Measurements from ENCODE around the gene TSPAN9.

TSPAN9 gene

DNA sequence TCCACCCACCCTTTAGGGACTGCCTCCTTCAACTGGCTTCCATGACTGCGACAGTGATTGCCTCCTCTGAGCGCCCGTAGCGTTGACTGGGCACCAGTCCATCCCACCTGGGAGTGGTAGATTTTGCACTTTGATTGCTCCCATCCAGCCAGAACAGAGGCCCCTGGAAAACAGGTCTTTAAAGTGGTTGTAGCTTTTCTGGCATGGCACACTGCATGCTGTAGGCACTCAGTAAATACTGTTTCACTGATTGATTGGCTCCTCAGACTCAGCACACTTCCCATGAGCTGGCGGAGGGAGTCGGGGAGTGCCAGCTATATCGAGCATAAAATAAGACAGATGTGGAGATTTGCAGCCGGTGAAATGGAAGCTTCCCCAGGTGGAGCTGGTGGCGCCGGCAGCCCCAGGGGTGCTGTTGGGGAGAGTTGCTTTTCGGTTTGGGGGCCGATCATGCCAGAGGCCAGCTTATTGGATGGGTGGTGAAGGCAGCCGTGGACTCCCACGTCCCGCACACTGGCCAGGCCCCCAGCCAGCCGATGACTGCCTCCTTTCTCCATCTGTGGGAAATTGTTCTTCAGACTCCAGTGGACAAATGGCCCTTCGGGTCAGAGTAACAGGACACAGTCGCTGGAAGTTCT is 200.2 kb downstream of the TSPAN9 start:
- H3K4me3 ChIP-seq (ENCODE audit: insufficient read depth, low read length, poor library complexity, severe bottlenecking): no peak overlapping the region
- no peak overlapping the region for H3K4me2 ChIP-seq (ENCODE audit: low read depth, low read length, poor library complexity, severe bottlenecking)
- H3K36me3 ChIP-seq (ENCODE audit: low read length): no peaks in the 10 kb centered on the region
- H3K9me3 ChIP-seq (ENCODE audit: insufficient read depth, low read length): no peaks in the 10 kb centered on the region
- no peaks in the 10 kb centered on the region for H3K27me3 ChIP-seq (ENCODE audit: low read length)
- TF ChIP-seq EZH2phosphoT487 (conservative IDR thresholded peaks at IDR 0.05; ENCODE audit: low read length): no peak
- no peaks in the 10 kb centered on the region for H3K79me2 ChIP-seq (ENCODE audit: insufficient read depth, low read length)
- no peak overlapping the region for H2AFZ ChIP-seq (ENCODE audit: low read depth, low read length, severe bottlenecking)
- no peaks in the 10 kb centered on the region for H3F3A ChIP-seq (ENCODE audit: insufficient read depth)
- H4K20me1 ChIP-seq (ENCODE audit: low read depth, low read length): no peaks in the 10 kb centered on the region
- H3K9ac ChIP-seq (ENCODE audit: low read length): no peak overlapping the region
- H3K27ac ChIP-seq (ENCODE audit: low read depth, low read length): no peak overlapping the region
- H3K9me2 ChIP-seq (replicated peaks; ENCODE audit: insufficient read depth, low read length): no peaks in the 10 kb centered on the region

DNA sequence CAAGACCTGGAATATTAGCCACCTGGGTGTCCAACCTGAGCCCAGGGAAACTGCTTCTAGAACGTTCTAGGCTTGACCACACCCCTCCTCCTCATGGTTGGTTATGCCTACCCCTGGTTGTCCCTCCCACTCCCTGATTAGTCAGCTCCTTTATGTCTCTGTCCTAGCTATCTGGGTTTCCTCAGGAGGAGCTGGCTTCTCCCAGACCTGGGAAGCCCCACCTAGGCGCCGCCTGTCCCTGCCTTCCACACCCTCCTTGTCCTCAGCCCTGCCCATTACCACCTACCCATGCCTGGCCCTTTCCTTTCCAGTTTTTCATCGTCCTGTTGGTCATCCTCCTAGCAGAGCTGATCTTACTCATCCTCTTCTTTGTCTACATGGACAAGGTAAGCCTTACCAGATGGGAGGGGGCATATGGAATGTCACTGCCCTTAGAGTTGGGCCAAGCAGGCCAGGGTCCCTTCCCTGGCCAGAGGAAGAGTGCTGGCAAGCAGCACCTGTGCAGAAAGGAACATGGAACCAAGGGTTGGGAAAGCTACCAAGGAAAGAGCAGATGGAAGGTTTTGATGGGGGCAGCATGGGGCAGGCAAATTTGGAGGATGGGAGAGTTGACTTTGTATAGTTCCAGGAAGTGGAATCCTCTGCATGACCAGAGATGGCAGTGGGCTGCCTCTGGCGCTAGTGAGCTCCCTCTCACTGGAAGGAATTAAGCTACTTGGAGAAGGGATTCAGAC is 201.7 kb downstream of the TSPAN9 start:
- TF ChIP-seq EZH2phosphoT487 (conservative IDR thresholded peaks at IDR 0.05; ENCODE audit: low read length): no peak
- TF ChIP-seq, protein P1, sequence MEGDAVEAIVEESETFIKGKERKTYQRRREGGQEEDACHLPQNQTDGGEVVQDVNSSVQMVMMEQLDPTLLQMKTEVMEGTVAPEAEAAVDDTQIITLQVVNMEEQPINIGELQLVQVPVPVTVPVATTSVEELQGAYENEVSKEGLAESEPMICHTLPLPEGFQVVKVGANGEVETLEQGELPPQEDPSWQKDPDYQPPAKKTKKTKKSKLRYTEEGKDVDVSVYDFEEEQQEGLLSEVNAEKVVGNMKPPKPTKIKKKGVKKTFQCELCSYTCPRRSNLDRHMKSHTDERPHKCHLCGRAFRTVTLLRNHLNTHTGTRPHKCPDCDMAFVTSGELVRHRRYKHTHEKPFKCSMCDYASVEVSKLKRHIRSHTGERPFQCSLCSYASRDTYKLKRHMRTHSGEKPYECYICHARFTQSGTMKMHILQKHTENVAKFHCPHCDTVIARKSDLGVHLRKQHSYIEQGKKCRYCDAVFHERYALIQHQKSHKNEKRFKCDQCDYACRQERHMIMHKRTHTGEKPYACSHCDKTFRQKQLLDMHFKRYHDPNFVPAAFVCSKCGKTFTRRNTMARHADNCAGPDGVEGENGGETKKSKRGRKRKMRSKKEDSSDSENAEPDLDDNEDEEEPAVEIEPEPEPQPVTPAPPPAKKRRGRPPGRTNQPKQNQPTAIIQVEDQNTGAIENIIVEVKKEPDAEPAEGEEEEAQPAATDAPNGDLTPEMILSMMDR (IDR thresholded peaks at IDR 0.05; ENCODE audit: insufficient read depth, low read length, poor library complexity, severe bottlenecking): no peak
- H3K36me3 ChIP-seq (ENCODE audit: low read length): no peaks in the 10 kb centered on the region

DNA sequence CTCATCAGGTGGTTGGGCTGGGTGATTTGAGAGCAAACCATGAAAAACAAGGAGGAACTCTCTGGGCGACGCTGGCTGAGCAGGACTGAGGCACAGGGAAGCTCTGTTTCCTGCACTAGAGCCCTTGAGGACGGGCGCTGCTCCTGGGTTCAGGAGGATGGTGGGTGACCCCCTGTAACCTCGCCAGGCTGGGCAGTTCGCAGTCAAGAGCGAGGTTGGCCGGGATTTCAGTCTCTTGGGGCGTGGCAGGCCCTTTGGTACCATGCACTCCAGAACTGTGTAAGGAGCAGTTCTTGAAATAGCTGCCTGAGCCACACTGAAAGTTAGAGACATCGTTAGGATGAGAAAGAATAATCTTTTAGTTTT is 202.2 kb downstream of the TSPAN9 start:
- Histone ChIP-seq H4K20me1 (ENCODE audit: low read depth, low read length) (no peaks in the 10 kb centered on the region), H3K4me3 (ENCODE audit: insufficient read depth, low read length, poor library complexity, severe bottlenecking) (no peak overlapping the region), H3K9ac (ENCODE audit: low read length) (no peak overlapping the region), H3K9me2 (replicated peaks; ENCODE audit: insufficient read depth, low read length) (no peaks in the 10 kb centered on the region), H3K36me3 (ENCODE audit: low read length) (no peaks in the 10 kb centered on the region), H3K9me3 (ENCODE audit: insufficient read depth, low read length) (no peaks in the 10 kb centered on the region), H3K27me3 (ENCODE audit: low read length) (no peaks in the 10 kb centered on the region), H3K4me2 (ENCODE audit: low read depth, low read length, poor library complexity, severe bottlenecking) (no peak overlapping the region), H3K27ac (ENCODE audit: low read depth, low read length) (no peak overlapping the region), H3F3A (ENCODE audit: insufficient read depth) (no peaks in the 10 kb centered on the region), H2AFZ (ENCODE audit: low read depth, low read length, severe bottlenecking) (no peak overlapping the region), H3K79me2 (ENCODE audit: insufficient read depth, low read length) (no peaks in the 10 kb centered on the region)
- TF ChIP-seq, protein P1 (IDR thresholded peaks at IDR 0.05; ENCODE audit: insufficient read depth, low read length, poor library complexity, severe bottlenecking): no peak
- no peak for TF ChIP-seq EZH2phosphoT487 (conservative IDR thresholded peaks at IDR 0.05; ENCODE audit: low read length)

More for the DNA sequence above, 201.7 kb downstream of the TSPAN9 start:
- no peaks in the 10 kb centered on the region for H4K20me1 ChIP-seq (ENCODE audit: low read depth, low read length)
- H3K4me3 ChIP-seq (ENCODE audit: insufficient read depth, low read length, poor library complexity, severe bottlenecking): no peak overlapping the region
- no peaks in the 10 kb centered on the region for H3K9me3 ChIP-seq (ENCODE audit: insufficient read depth, low read length)
- no peak overlapping the region for H3K9ac ChIP-seq (ENCODE audit: low read length)
- H2AFZ ChIP-seq (ENCODE audit: low read depth, low read length, severe bottlenecking): no peak overlapping the region
- no peaks in the 10 kb centered on the region for H3F3A ChIP-seq (ENCODE audit: insufficient read depth)
- no peaks in the 10 kb centered on the region for H3K9me2 ChIP-seq (replicated peaks; ENCODE audit: insufficient read depth, low read length)
- H3K4me2 ChIP-seq (ENCODE audit: low read depth, low read length, poor library complexity, severe bottlenecking): no peak overlapping the region
- no peak overlapping the region for H3K27ac ChIP-seq (ENCODE audit: low read depth, low read length)
- no peaks in the 10 kb centered on the region for H3K79me2 ChIP-seq (ENCODE audit: insufficient read depth, low read length)
- H3K27me3 ChIP-seq (ENCODE audit: low read length): no peaks in the 10 kb centered on the region

DNA sequence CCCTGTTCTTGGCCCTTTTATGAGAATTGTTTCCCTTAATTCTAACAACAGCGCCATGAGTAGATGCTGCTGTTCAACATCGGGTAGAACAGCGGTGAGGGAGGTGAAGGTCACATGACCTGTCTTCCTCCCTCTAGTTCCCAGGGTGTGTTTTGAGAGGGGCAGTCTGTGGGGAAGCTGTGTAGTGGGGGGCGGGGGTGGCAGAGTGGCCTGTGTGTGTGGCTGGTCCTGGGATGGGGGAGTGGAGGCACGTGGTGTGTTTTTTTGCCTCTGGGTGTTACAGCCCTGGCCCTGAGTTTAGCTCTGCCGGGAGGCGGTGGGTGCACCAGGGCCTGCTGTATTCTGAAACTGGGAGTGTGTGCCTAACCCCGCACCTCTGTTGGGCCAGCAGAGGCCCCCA is 202.7 kb downstream of the TSPAN9 start:
- Histone ChIP-seq H2AFZ (ENCODE audit: low read depth, low read length, severe bottlenecking) (no peak overlapping the region), H3K4me2 (ENCODE audit: low read depth, low read length, poor library complexity, severe bottlenecking) (no peak overlapping the region), H3K27ac (ENCODE audit: low read depth, low read length) (no peak overlapping the region), H3K79me2 (ENCODE audit: insufficient read depth, low read length) (no peaks in the 10 kb centered on the region), H3K9ac (ENCODE audit: low read length) (no peak overlapping the region), H3K4me3 (ENCODE audit: insufficient read depth, low read length, poor library complexity, severe bottlenecking) (no peak overlapping the region), H3K27me3 (ENCODE audit: low read length) (no peaks in the 10 kb centered on the region), H4K20me1 (ENCODE audit: low read depth, low read length) (no peaks in the 10 kb centered on the region), H3F3A (ENCODE audit: insufficient read depth) (no peaks in the 10 kb centered on the region), H3K36me3 (ENCODE audit: low read length) (no peaks in the 10 kb centered on the region), H3K9me2 (replicated peaks; ENCODE audit: insufficient read depth, low read length) (no peaks in the 10 kb centered on the region), H3K9me3 (ENCODE audit: insufficient read depth, low read length) (no peaks in the 10 kb centered on the region)
- TF ChIP-seq, protein P1 (IDR thresholded peaks at IDR 0.05; ENCODE audit: insufficient read depth, low read length, poor library complexity, severe bottlenecking): no peak

Data from SU-DHL-6 (cell line).